ENCODE data around the gene PHRF1. TPM values are rescaled to one million over a fixed set of nuclear protein-coding genes. Genes with fewer than 3 reads are reported as not detected.

PHRF1 gene
- total RNA-seq, 2 donors from 2014 or later, result 12.4 to 14.2 TPM

DNA sequence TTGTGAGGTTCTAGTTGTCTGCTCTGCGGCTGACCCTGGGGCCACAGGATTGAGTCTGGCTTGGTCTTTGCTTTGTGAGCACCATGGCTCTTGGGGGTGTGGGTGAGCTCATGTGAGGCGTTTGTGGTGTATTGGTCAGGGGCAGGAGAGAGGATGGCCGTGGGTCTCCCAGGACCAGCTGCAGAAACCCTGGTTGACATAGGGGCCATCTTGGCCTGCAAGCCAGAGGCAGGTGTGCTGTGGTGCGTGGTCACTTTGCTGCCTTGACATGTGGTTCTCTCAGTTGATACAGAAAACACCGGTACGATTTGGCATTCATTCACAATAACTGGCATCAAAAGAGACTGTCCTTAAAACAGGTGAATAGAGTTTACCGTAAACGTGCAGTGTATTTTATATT, 11.3 kb downstream of the PHRF1 start:
- peaks cover 61% of the 10 kb centered on the region for H3K36me3 ChIP-seq
- no peaks in the 10 kb centered on the region for H3K4me1 ChIP-seq
- no peaks in the 10 kb centered on the region for H3K9me3 ChIP-seq
- H3K27ac ChIP-seq, result no peak overlapping the region
- H3K27me3 ChIP-seq, result no peaks in the 10 kb centered on the region
- TF ChIP-seq, protein P1, sequence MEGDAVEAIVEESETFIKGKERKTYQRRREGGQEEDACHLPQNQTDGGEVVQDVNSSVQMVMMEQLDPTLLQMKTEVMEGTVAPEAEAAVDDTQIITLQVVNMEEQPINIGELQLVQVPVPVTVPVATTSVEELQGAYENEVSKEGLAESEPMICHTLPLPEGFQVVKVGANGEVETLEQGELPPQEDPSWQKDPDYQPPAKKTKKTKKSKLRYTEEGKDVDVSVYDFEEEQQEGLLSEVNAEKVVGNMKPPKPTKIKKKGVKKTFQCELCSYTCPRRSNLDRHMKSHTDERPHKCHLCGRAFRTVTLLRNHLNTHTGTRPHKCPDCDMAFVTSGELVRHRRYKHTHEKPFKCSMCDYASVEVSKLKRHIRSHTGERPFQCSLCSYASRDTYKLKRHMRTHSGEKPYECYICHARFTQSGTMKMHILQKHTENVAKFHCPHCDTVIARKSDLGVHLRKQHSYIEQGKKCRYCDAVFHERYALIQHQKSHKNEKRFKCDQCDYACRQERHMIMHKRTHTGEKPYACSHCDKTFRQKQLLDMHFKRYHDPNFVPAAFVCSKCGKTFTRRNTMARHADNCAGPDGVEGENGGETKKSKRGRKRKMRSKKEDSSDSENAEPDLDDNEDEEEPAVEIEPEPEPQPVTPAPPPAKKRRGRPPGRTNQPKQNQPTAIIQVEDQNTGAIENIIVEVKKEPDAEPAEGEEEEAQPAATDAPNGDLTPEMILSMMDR (IDR thresholded peaks at IDR 0.05), result no peak
- no peak overlapping the region for H3K4me3 ChIP-seq
- DNase-seq (ENCODE audit: low spot score), result no peak

DNA sequence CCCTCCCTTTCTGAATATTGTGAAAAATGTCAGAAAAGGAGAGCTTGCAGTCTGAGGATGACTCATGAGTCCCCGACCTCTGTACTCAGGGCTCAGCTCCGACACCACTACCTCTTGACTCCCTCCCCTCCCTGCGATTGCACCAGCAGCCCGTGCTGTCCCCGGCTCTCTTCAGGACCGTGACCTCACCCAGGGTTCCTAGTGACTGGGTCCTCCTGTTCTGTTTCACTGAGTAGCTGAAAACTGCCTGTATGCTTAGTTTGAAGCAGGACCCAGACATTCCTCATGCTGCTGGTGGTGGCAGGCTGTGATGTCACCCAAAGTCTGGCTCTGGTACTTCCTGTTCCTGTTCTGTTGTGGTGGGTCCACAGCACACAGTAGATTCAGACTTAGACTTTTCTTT, 11.7 kb downstream of the PHRF1 start:
- H3K27me3 ChIP-seq, result no peaks in the 10 kb centered on the region
- H3K4me1 ChIP-seq, result no peaks in the 10 kb centered on the region
- H3K9me3 ChIP-seq, result no peaks in the 10 kb centered on the region
- H3K4me3 ChIP-seq, result no peak overlapping the region
- TF ChIP-seq, protein P1 (IDR thresholded peaks at IDR 0.05), result no peak
- no peak overlapping the region for H3K27ac ChIP-seq
- DNase-seq (ENCODE audit: low spot score), result peak; percentile 70
- H3K36me3 ChIP-seq, result peaks cover 61% of the 10 kb centered on the region

DNA sequence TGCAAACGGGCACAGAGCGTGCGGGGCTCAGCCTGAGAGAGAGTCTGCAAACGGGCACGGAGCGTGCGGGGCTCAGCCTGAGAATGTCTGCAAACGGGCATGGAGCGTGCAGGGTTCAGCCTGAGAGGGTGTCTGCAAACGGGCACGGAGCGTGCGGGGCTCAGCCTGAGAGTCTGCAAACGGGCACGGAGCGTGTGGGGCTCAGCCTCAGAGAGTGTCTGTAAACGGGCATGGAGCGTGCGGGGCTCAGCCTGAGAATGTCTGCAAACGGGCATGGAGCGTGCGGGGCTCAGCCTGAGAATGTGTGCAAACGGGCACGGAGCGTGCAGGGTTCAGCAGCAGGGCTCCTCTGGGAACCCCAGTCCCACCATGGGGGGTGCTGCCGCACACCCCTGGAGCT, 13.5 kb downstream of the PHRF1 start:
- H3K4me1 ChIP-seq, result no peaks in the 10 kb centered on the region
- peaks cover 66% of the 10 kb centered on the region for H3K36me3 ChIP-seq
- TF ChIP-seq, protein P1 (IDR thresholded peaks at IDR 0.05), result no peak
- no peak for DNase-seq (ENCODE audit: low spot score)
- no peaks in the 10 kb centered on the region for H3K9me3 ChIP-seq
- H3K27ac ChIP-seq, result no peak overlapping the region
- H3K4me3 ChIP-seq, result no peak overlapping the region
- no peaks in the 10 kb centered on the region for H3K27me3 ChIP-seq

DNA sequence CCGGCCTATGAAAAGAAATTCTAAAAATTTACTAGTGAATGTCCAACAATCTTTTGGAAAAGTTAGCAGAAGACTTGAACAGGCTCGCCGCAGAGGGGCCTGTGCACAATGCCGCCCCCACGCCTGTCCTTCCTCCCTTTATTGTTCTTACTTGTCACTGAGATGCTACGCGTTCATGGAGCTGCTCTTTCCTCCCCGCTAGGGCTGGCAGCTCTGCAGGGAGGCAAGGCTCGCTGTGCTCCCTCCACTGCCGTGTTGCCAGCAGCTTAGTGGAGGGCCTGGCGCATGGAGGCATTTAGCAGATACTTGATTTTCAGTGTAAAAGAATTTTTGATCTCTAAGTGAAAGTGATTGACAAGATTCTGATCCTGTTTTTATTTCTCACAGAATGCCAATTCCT, 14.7 kb downstream of the PHRF1 start:
- TF ChIP-seq, protein P1 (IDR thresholded peaks at IDR 0.05), result no peak
- no peak for DNase-seq (ENCODE audit: low spot score)
- Histone ChIP-seq H3K9me3 (no peaks in the 10 kb centered on the region), H3K4me1 (no peaks in the 10 kb centered on the region), H3K36me3 (peaks cover 76% of the 10 kb centered on the region), H3K27me3 (no peaks in the 10 kb centered on the region), H3K27ac (no peak overlapping the region), H3K4me3 (no peak overlapping the region)

DNA sequence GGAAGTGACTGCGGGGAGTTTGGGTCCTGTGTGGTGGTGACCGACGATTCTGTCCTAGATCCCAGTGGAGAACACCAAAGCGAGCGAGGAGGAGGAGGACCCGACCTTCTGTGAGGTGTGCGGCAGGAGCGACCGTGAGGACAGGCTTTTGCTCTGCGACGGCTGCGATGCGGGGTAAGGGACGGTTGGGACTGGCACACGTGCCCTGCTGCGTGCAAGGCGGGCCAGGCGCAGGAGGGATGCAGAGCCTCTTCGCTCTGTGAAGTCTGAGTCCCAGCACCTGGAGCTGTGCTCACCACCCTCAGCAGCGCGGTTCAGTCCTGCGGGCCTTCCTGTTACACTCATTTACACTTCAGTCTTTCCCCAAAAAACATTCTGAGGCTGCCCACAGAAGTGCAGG, 16.2 kb downstream of the PHRF1 start:
- H3K4me1 ChIP-seq, result no peaks in the 10 kb centered on the region
- no peak overlapping the region for H3K4me3 ChIP-seq
- no peak overlapping the region for H3K27ac ChIP-seq
- H3K36me3 ChIP-seq, result peaks cover 81% of the 10 kb centered on the region
- no peaks in the 10 kb centered on the region for H3K9me3 ChIP-seq
- DNase-seq (ENCODE audit: low spot score), result no peak
- TF ChIP-seq, protein P1 (IDR thresholded peaks at IDR 0.05), result no peak
- H3K27me3 ChIP-seq, result no peaks in the 10 kb centered on the region

DNA sequence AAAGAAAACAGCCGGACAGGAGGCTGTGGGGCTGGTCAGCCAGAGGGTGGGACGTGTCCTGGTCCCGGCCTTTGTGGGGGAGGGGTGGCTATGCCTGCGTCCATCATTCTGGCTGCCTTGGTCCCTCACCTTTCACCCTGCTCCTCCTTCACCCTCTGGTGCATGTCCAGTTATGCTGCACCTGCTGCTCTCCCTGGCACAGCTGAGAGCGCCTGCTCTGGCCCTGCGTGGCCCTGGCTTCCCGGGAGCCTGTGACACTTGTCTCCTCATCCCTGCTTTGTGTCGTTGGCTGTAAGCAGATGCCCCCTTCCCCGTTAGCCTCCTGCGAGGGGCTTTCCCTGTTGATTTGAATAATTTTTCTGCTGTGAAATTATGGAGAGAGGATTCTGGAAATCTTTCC, 16.6 kb downstream of the PHRF1 start:
- Histone ChIP-seq H3K4me3 (no peak overlapping the region), H3K27ac (no peak overlapping the region), H3K4me1 (no peaks in the 10 kb centered on the region), H3K36me3 (peaks cover 81% of the 10 kb centered on the region), H3K9me3 (no peaks in the 10 kb centered on the region), H3K27me3 (no peaks in the 10 kb centered on the region)
- TF ChIP-seq, protein P1 (IDR thresholded peaks at IDR 0.05), result no peak
- no peak for DNase-seq (ENCODE audit: low spot score)

Measured in right atrium auricular region (tissue), 2 donors.